Activated CD8-positive, alpha-beta memory T cell treated with anti-CD3 and anti-CD28 coated beads, Interleukin-2, amount 50 U/mL, for 1 hour (primary cell): ENCODE data around the gene DIP2C.

Experiments used
- DNase-seq: peaks from one replicate; pipeline ENCODE4 v3.0.0-alpha.2; 2020; ENCODE audit errors: extremely low read depth

Gene DIP2C

DNA sequence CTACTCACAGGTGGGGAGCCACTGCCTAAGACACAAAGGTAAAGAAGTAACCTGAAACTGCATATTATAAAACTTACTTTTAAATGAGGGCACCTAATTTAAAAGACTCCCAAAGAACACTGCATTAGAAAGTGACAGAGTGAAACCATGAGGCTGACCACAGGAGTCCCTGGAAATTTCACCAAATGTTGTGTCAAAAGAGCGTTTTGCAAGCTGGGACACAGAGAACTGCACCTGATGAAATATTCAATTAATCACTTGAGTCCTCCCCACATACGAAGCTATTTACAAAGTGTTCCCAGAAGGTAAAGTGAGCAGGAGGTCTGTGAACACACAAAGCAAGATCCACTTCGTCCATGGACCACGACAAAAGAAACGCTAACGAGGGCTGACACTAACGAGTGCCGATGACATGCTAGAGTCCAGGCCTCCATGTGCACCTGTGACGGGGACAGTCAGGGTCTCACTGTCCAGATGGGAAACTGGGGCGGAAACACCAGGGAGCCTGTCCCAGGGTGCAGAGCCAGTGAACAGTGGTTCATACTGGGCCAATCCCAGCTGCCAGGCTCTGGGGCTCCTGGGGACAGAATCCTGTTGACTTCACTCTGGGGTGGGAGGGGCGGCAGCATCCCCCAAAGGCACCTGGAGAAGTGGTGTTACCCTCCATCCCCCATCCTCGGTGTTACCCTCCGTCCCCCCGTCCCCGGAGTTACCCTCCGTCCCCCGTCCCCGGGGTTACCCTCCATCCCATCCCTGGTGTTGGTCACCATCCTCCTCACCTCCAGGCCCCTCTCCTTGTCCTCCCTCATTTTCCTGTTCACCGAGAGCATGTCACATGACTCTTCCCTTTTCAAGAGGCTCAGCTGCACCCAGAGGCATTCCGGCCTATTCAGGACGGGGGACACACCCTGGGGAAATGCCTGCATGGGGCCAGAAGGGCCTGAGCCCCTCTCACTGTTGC, 63.4 kb downstream of the DIP2C start:
- DNase-seq = no peak

GRCh38 chr10:625333-625696, 64.2 kb downstream of the DIP2C start:
- no peak for DNase-seq

- DNase-seq = no peak
Observed at GRCh38 chr10:624605-625332, 64.7 kb downstream of the DIP2C start.

DNA sequence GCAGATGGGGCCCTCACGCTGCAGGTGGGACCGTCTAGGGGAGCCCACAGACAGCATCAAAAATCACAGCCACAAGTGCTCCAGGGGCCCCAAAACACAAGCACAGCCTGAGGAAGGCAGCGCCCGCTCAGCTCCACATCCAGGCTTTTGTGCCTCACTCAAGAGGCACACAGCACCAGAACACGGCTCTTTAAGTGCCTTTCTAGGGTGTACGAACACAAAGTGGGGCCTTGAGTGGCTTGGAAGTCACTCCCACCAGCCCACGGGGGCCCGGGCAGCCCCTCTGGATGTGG, 65.2 kb downstream of the DIP2C start:
- DNase-seq = no peak

DNA sequence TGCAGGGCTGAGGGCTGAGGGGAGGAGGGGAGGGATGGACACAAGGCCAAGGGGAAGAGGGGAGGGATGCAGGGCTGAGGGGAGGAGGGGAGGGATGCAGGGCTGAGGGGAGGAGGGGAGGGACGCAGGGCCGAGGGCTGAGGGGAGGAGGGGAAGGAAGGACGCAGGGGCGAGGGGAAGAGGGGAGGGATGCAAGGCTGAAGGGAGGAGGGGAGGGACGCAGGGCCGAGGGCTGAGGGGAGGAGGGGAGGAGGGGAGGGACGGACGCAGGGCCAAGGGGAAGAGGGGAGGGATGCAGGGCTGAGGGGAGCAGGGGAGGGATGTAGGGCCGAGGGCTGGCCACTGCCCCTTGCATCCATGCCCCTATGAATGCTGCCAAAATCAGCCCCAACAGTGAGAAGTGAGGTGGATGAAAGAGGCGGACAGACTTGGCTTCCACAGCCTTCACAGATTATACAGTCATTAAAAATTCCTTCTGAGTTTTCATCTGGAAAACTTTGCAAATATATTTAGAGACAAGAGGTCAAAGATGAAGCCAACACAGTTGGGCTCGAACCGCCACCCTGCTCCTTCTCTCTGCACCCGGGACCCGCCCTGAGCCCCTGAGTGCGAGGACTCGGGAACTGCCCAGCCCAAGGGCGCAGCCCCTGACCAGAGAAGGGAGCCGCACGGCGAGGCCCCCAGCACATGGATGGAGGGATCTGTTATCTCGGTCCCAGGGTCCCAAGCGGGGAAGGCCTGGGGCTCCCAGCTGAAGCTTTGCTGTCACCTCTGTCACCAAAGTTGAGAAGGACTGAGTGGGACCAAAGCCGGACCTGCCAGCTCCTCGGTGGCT, 65.8 kb downstream of the DIP2C start:
- no peak for DNase-seq

DNA sequence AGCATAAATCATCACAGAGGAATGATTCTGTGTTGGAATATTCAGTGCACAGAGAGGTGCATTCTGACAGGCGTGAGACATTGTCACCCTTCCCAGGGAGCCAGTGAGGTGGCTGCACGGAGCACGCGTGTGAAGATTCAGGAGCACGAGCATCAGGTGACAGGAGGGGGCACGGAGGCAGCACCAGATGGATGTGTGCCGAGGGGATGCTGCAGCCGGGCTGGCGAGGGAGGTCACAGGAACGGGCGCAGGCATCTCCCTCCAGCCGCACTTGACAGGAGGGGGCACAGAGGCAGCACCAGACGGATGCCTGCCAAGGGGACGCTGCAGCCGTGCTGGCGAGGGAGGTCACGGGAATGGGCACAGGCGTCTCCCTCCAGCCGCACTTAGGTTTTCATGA, 66.5 kb downstream of the DIP2C start:
- DNase-seq = no peak

GRCh38 chr10:621981-622740, 67.3 kb downstream of the DIP2C start:
- no peak for DNase-seq

GRCh38 chr10:621513-621912, 68.0 kb downstream of the DIP2C start:
- no peak for DNase-seq

- DNase-seq = no peak
Observed at GRCh38 chr10:620971-621370, 68.5 kb downstream of the DIP2C start.

GRCh38 chr10:620417-620816, 69.1 kb downstream of the DIP2C start:
- DNase-seq = no peak

GRCh38 chr10:619710-620109, 69.8 kb downstream of the DIP2C start:
- no peak for DNase-seq

DNA sequence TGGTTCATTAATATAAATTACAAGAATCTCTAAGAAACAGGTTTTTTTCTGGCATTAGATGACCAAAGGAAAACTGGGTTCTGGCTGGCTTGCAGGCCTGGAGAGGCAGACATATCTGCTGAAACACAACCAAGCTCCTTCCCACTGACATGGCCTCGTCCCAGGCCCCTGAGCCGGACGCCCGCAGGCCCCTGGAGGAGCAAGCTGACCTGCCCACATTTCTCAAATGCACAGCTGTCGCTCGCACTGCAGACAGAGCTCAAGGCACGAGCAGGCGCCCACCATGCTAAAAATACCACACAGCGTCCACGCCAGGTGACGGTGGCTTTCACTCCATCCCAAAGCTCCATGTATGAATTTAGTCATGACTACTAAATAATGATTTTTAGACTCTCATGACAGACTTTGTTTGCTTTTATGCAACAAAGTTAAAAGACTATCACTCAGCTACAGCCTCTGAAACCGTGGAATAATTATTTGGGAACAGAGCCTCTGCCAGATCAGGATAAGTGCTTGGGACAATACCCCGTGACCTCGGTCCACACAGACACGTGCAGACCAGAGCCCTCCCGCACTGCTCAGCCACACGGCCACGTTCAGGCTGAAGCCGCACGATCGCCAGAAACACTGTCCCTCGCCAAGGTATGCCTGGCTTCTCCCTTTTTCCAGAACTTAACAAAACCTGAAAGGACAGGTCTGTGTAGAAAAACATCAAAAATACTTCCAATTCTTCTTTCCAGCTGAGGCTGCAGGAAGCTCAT, 71.1 kb downstream of the DIP2C start:
- no peak for DNase-seq

DNA sequence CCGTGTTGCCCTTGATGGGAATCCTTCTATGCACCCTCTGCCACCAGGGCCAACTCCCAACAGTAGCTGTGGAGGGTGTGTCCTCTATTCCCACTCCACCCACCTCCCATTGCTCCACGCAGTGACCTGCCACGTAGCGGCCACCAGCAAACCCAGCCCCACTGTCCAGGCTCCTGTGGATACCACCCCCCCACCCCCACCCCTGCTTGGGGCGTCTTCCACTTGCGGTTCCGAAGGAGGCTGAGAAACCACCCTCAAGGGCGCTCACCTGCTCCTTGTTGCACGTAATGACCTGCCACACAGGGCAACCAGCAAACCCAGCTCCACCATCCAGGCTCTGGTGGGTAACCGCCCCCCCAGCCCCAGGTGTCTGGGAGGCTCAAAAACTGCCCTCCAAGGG, 72.0 kb downstream of the DIP2C start:
- no peak for DNase-seq

- no peak for DNase-seq
Observed at GRCh38 chr10:615583-616152, 73.8 kb downstream of the DIP2C start.

- no peak for DNase-seq
Observed at GRCh38 chr10:614790-615582, 74.5 kb downstream of the DIP2C start.

GRCh38 chr10:614139-614711, 75.2 kb downstream of the DIP2C start:
- DNase-seq = no peak

DNA sequence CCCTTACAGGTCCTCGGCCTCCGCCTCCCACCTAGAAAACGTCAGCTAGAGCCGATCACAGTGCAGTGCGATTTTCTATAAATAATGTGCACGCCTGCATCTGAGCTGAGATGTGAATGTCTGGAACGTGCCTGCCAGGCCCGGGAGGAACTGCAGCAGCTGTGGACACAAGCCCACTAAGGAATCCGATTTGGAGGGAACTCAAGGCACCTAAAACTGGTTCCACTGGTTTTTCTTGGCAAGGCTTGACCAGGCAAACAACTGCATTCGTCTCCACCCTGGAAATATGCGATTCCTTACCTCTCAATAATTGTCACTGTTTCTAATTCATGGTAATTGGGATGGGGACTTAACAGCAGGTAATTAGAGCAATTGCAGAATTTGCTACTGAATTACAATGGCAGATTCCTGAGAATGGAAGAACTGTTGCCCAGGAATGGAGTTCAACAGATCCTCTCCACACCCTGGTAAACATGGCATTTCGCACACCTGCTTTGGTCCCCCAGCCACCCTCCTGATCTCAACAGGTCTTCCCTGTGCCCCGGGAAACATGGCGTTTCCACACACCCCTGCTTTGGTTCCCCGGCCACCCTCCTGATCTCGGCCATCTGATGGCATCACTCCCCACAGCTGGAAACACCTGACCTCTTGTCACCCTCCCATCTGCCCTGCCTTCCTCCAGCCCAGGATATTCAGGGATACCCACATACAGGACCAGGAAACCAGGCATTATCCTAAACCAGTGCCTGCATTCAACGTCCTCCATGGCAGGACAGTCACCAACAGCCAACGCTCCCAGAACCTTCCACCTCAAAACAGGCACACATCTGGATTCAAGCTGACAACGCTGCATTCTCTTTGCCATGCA, 76.0 kb downstream of the DIP2C start:
- DNase-seq = no peak

- DNase-seq = no peak
Observed at GRCh38 chr10:612696-613095, 76.8 kb downstream of the DIP2C start.
